NCI-H526 treated with DMSO at 0.1 percent for 48 hours (cell line): ENCODE measurements around the gene TBX18.

Experiments
- DNase-seq: peaks from one replicate; lab custom pipeline; 2025; lab: John Stamatoyannopoulos, UW

Gene TBX18

DNA sequence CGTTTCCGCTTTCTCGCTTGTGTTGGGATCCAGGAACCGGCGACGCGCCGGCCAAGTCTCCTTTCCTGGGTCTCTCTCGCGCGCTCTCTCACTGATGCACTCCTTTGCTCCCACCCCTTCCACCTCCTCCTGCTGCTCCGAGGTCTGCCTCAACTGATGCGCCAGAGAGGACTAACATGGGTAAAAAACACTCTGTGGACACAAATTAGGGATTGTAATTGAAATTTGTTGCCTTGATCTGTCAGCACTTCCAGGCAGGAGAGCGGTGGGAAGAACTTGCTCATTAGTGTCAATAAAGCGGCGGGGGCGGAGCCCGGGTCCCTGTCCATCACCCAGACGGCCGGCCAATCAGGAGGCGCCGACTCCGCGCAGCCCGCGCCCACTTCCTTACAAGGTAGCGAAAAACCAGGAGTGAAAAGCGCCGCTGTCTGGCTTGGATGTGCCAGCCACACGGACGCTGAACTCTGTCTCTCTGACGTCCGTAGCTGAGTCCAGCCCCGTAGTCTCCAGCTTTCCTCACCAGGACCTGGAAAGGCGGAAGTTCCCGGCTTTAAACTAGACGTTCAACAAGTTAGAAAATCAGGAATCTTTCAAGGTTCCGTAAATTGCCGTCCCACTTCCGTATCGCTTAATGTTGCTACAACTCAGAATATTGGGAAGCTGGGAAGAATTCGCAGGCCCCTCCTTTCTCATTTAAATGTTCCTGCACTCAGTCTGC is at the start of gene TBX18:
Gene TBX18 (minus strand): TSS at position 267 of the 718 bp plus-strand sequence. CDS start 417 bp downstream, outside the sequence.
- DNase-seq, result no peak

- DNase-seq, result no peak
Observed at GRCh38 chr6:84811351-84811750, 47.0 kb upstream of the TBX18 start.

GRCh38 chr6:84809455-84809854 is 45.1 kb upstream of the TBX18 start:
- no peak for DNase-seq

- DNase-seq, result no peak
Observed at GRCh38 chr6:84808491-84809061, 44.2 kb upstream of the TBX18 start.

DNA sequence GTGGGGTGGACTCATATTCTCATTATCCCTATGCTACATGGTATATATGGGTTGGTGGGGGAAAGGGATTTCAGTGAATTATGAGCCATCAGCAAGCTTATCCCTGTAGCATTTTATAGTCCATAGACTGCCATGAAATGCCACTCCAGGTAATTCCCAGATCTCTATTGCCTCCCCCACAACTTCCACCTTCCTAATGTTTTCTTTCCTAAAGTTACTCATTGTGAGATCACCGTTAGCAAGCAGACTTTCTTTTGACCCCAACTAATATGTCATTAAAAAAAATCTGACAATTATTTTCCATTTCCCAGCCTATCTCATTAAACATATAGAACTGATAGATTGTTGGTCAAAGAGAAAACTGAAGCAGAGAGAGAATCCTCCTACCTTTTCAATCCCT is 40.7 kb upstream of the TBX18 start:
- DNase-seq, result no peak

DNA sequence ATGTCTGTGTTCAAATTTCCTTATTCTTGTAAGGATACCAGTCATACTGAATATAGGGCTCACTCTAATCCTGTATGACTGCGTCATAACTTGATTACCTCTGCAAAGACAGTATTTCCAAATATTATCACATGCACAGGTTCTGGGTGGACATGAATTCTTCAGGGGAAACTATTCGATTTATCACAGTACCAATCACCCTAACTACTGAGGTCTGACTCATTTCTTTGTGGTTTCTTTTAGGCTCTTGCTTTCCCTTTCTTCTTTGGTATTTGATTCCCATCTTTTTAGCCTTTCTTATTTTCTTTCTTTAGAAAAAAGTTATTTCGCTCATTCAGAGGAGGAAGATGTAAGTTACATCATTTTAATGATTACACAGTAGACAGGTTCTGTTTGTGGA is 40.3 kb upstream of the TBX18 start:
- no peak for DNase-seq

- DNase-seq, result no peak
Observed at GRCh38 chr6:84801250-84801649, 36.9 kb upstream of the TBX18 start.

- no peak for DNase-seq
Observed at GRCh38 chr6:84798257-84798656, 33.9 kb upstream of the TBX18 start.

DNA sequence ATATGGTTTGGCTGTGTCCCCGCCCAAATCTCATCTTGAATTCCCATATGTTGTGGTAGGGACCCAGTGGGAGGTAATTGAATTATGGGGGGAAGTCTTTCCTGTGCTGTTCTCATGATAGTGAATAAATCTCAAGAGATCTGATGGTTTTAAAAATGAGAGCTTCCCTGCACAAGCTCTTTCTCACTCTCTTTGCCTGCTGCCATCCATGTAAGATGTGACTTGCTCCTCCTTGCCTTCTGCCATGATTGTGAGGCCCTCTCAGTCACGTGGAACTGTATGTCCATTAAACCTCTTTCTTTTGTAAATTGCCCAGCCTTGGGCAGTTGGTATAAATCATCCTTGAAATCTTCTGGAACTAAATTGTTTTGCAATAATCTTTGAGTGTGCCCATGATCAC is 31.9 kb upstream of the TBX18 start:
- DNase-seq, result no peak

- no peak for DNase-seq
Observed at GRCh38 chr6:84791927-84792326, 27.5 kb upstream of the TBX18 start.

GRCh38 chr6:84791233-84791632 is 26.8 kb upstream of the TBX18 start:
- DNase-seq, result no peak

DNA sequence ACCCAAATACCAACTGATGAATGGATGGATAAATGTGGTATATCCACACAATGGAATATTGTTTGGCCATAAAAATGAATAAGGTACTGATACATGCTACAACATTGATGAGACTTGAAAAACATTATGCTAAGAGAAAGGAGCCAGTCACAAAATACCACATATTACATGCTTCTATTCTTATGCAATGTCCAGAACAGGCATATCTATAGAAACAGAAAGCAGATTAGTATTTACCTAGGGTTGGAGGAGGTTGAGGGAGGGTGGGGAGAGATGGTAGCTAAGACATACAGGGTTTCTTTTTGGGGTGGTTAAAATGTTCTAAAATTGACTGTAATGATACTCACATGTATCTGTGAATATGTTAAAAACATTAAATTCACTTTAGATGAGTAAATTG is 24.8 kb upstream of the TBX18 start:
- DNase-seq, result no peak

DNA sequence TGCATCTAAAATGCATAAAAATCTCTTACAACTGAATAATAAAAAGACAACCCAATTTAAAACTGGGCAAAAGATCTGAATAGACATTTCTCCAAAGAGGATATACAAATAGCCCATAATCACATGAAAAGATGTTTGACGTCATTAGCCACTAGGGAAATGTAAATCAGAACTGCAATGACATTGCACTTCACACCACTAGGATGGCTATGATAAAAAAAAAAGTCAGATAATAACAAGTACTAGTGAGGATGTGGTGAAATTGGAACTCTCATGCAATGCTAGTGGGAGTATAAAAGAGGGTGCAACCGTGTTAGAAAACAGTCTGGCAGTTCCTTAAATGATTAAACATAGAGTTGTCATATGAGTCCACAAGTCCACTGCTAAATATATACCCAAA is 24.3 kb upstream of the TBX18 start:
- no peak for DNase-seq

DNA sequence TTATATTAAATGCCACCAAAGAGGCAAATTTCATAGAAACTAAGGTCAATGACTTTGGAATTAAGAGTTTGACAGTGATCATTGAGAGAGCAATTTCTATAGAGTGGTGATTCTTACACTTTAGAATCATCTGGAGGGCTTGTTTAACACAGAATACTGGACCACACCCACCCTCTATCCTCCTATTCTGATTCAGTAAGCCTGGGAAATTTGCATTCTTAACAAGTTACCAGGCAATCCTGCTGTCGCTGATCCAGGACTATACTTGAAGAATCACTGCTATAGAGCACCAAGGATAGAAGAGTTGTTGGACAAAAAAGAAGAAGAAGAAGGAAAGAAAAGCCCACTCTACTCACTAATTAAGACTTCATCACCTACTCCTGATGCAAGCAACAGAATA is 21.3 kb upstream of the TBX18 start:
- no peak for DNase-seq

DNA sequence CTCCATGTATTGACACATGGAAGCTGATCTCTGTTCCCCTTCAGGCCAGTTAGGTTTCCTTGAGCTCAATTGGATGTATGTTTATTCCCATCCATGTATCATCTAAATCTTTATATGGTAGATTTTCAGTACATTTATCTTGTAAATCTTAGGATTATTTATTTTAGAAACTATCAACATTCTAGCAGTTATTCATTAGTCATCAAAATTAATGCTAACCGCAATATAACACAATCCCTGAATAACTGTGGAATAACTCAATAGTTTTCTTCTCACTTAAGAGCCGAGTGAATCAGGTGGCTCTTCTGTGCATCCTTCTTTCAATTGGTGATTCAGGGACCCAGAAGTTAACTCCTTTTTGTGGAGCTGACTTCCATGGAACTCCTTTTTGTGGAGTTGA is 15.5 kb upstream of the TBX18 start:
- DNase-seq, result no peak

DNA sequence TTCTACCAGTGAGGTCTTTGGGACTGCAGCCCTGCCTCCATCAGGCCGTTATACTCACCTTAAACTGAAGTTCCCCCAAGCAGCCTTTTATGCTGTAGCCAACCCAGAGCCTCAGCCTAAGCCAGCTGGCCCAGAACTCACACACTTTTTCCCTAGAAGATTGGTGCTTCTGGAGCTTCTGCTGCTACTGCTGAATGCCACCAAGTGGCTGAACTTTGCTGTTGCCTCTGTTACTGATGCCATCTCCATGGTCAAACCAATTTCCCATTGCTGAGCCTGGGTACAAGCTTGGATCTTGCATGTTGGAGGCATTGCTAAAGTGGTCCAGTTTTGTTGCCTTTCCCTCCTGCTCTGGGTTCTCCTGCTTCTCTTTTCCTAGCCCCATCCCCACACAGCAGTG is 15.0 kb upstream of the TBX18 start:
- DNase-seq, result no peak

- no peak for DNase-seq
Observed at GRCh38 chr6:84777888-84778287, 13.5 kb upstream of the TBX18 start.

DNA sequence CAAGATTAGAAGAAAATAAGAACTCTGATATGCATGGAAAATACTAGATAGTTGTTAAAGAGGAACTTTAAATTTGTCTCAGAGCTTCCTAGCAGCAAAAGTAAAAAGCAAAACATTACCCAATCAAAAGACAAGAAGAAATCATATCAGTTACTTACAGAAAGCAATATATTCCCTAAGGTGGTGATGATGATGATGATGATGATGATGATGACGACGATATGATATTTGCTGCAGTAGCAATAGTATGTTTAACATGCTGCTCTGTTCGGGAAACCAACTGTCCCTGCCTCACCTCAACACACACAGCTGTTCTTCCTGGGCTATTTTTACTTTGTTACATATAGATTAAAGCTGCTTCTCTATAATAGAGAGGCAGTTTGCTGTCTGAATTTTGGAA is 12.0 kb upstream of the TBX18 start:
- DNase-seq, result no peak

GRCh38 chr6:84775751-84776150 is 11.4 kb upstream of the TBX18 start:
- DNase-seq, result no peak

- DNase-seq, result no peak
Observed at GRCh38 chr6:84774985-84775284, 10.5 kb upstream of the TBX18 start.

GRCh38 chr6:84774157-84774984 is 10.0 kb upstream of the TBX18 start:
- no peak for DNase-seq

DNA sequence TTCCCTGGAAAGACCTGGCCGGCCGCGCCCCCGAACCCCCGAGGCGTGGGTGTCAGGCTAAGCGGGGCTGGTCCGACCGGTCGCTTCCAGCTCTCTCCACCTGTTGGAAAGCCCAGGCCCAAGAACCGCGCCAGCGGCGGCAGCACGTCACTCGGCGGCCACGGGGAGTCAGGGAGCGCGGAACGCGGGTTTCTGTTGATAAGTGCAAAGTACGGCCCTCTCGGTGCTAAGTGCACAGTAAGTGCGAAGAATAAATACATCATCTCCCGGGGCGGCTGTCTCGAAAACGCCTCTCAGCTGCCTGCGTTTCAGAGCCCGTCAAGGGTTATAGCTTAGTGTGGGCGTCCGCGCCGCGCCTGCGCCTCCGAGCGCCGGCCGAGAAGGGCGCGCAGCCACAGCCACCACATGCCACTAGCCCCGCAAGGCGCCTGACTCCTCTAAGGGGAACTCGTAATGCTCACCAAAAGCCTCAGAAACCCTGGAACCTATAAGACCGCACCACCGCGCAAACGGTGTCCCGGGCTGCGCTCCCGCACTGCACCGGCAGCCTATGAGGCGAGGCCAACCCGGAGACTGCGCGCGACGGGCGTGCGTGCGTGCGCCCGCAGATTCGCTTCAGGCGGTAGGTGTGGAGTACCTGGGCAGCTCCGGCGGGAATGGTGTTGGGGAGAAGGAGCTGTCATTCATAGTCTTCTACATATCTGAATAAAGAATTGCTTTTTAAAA is 9.2 kb upstream of the TBX18 start:
- no peak for DNase-seq

DNA sequence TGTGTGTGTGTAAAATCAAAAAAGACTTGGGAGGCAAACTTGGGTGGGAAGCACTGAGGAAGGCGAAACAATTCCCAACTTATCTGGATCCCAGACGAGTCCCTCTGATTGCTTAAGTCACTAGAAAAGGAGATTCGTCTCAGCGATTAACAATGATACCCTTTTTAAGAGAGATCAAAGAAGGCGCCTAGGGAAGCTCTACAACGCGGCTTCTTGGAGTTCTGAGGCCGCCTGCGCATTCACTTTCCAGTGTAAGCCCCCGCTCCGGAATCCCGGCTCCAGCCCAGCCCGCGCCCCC is 8.7 kb upstream of the TBX18 start:
- no peak for DNase-seq
